NCI-H187 (cell line): ENCODE results near the gene GATA5.

Experiments used
- DNase-seq, 2 experiments: peaks; one replicate each; lab custom pipeline; 2025; lab: John Stamatoyannopoulos, UW

The GATA5 gene

DNA sequence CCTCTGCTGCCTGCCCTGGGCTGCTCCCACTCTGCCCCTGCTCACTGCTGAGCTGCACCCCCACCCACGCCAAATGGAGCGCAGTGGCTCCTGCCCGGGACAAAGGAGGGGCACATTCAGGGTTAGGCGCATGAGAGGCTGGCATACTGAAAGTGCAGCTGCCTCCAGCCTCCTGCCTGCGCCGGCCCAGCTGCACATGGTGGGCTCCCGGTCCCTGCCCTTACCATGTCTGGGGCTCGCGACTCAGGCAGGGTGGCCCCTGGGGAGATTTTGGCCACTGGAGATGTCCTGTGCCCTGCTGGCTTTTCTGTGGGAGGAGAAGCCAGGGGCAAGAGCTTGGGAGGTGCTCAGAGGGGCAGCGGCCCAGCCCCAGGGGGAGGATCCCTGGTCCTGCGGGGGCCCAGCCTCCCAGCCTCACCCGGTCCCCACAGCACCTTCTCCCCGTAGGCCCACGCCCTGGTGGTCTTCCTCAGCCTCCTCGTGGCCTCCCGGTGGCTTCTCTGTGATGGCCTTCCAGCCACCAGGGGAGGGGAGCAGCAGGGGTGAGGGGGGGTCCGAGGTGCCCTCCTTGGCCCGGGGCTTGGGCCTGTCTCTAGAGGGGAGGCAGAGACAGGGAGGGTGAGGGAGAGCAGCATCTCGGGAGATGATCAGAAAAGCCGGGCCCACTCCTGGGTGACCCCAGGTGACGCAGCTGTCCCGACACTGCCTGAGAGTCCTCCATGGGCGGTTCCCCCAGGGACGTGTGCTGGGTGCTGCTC is 60.3 kb downstream of the GATA5 start:
- DNase-seq, result no peak

DNA sequence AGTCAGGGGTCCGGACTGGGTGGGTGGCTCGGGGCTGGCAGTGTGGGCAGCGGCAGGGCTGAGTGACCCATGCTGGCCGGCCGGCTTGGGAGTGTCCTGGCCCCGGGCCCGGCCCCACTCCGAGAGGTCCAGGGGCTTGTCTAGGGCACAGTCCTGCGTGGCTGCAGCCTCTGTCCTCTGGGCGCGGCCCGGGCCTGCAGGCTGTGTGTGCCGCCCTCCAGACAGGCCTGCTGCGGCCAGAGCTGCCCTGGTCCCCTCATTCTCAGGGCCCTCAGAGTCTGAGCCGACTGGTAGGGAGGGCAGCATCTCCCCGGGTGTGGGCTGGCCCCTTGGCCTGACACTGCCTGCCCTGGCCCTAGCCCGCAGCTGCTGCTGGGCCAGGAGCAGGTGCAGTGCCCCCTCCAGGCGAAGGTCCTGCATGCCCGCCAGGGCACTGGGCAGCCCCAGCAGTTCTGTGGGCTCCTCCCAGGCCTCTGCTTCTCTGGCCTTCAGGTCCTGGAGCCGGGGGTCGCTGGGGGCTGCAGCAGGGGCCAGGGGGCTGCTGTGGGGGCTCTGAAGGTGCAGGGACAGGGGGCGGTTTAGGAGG is 61.8 kb downstream of the GATA5 start:
- DNase-seq, result no peak
